ENCODE results near the gene SCTR. TPM values are rescaled to one million over a fixed set of nuclear protein-coding genes. Genes with fewer than 3 reads are reported as not detected.

SCTR gene
- total RNA-seq, 1 donor from 2014 or later, result not detected

- DNase-seq, result no peak
Observed at GRCh38 chr2:119441376-119442225, 82.7 kb downstream of the SCTR start.

GRCh38 chr2:119440873-119441272 is 83.4 kb downstream of the SCTR start:
- no peak for DNase-seq

GRCh38 chr2:119440501-119440870 is 83.8 kb downstream of the SCTR start:
- DNase-seq, result no peak

GRCh38 chr2:119439574-119440500 is 84.4 kb downstream of the SCTR start:
- no peak for DNase-seq

- DNase-seq, result no peak
Observed at GRCh38 chr2:119438726-119439284, 85.5 kb downstream of the SCTR start.

- DNase-seq, result no peak
Observed at GRCh38 chr2:119438128-119438656, 86.1 kb downstream of the SCTR start.

GRCh38 chr2:119436993-119437772 is 87.1 kb downstream of the SCTR start:
- DNase-seq, result no peak

GRCh38 chr2:119435953-119436297 is 88.4 kb downstream of the SCTR start:
- no peak for DNase-seq

GRCh38 chr2:119435081-119435952 is 89.0 kb downstream of the SCTR start:
- DNase-seq, result no peak

- DNase-seq, result no peak
Observed at GRCh38 chr2:119434664-119435063, 89.6 kb downstream of the SCTR start.

- DNase-seq, result no peak
Observed at GRCh38 chr2:119433636-119434327, 90.5 kb downstream of the SCTR start.

- DNase-seq, result no peak
Observed at GRCh38 chr2:119432851-119433522, 91.3 kb downstream of the SCTR start.

GRCh38 chr2:119431976-119432850 is 92.1 kb downstream of the SCTR start:
- peak; percentile 44 for DNase-seq

- DNase-seq, result peak; percentile 69
Observed at GRCh38 chr2:119431155-119431975, 92.9 kb downstream of the SCTR start, which contains the start of gene TMEM37. Gene TMEM37 (plus strand): TSS chr2:119431854. CDS start chr2:119431904, 50 bp downstream.

GRCh38 chr2:119430023-119430498 is 94.2 kb downstream of the SCTR start:
- no peak for DNase-seq

- DNase-seq, result no peak
Observed at GRCh38 chr2:119429225-119429981, 94.9 kb downstream of the SCTR start.

Measured in dermis blood vessel endothelial cell (primary cell).